ENCODE measurements around the gene DLX3. TPM values are rescaled to one million over a fixed set of nuclear protein-coding genes. Genes with fewer than 3 reads are reported as not detected.

The DLX3 gene
- total and polyA plus RNA-seq, 2 of the 8 experiments (the other 6 are each of a cell fraction or from before 2014, with no cell fraction given): 0.15 to 0.20 TPM

DNA sequence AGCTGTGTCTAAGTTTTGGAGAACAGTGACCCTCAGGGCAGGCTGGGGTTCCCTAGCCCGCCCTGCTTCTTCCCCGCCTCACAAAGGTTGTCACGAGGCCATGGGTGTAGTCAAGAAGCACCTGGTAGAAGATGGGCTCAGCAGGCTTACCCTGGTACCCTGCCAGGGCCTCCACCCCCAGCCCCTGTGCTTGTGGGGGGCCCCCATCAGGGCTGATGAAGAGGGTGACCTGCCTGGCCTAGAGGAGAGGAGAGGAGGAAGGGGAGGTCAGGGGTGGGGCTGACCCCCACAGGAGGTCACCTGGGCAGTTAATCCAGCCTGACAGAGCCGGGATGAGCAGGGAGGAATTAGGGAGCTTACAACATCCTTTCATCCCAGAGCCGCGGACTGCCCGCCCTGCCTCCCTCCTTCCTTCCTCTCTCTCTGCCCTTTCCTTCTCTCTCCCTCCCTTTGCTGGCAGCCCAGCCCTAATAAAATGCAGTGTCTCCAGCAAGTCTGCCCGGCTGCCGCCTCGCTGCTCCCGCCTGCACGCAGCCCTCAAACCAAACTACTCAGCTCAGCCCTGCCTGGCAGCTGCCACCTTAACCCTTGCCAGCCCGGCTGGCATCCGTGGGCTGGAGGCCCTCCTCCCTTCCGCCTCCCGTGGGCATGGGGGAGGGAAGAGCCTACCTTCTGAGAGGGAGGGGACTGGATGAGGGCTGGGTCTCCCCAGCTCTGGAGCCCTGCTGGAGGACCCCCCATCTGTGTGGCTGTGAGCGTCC is 7.2 kb downstream of the DLX3 start:
- no peak overlapping the region for H4K5ac ChIP-seq (ENCODE audit: insufficient read length, low read depth, low read length)
- no peaks in the 10 kb centered on the region for H3K79me1 ChIP-seq (ENCODE audit: low read depth, low read length)
- H4K8ac ChIP-seq (ENCODE audit: extremely low read depth, insufficient read depth, low read length): no peak overlapping the region
- H4K91ac ChIP-seq (replicated peaks; ENCODE audit: insufficient read length, low read length): no peak overlapping the region
- H3K4ac ChIP-seq (replicated peaks; ENCODE audit: insufficient read length, low read depth, low read length): no peak overlapping the region
- no peak overlapping the region for H3K56ac ChIP-seq (replicated peaks; ENCODE audit: insufficient read length, low read depth, low read length)
- peak overlapping the region in 1 of 2 experiments; percentile 39; a peak in 2 of 4 replicates for H3K4me2 ChIP-seq (ENCODE audit: insufficient read depth in 1 of 2, low read depth in 2 of 2, low read length in 2 of 2)
- H2AK5ac ChIP-seq (ENCODE audit: low read depth, low read length): 0 out of 2 replicates have a peak overlapping the region, but pooled peaks have one; percentile 45
- H2AFZ ChIP-seq (ENCODE audit: low read length): no peak overlapping the region
- 30% methylated on average over 15 of the region's 17 CpGs; no CpG with 5 or more reads in 1 of the 2 experiments for WGBS, 2 experiments (ENCODE audit: extremely low coverage in 1 of 2, insufficient coverage in 1 of 2, insufficient read length in 1 of 2, insufficient replicate concordance in 2 of 2, low coverage in 1 of 2, low lambda C conversion rate in 2 of 2, missing lambda C conversion rate in 1 of 2)
- H3K23ac ChIP-seq (ENCODE audit: insufficient read length): no peak overlapping the region
- H3K14ac ChIP-seq (ENCODE audit: insufficient read length): no peak overlapping the region
- H3K27ac ChIP-seq (ENCODE audit: low read depth, low read length): no peak overlapping the region
- no peak overlapping the region for H2BK120ac ChIP-seq (replicated peaks; ENCODE audit: low read depth, low read length)
- ChIA-PET POLR2A (ENCODE audit: partially characterized antibody) (interaction anchor here (0.7 to 1.9 kb wide), 7 partner anchors 10 to 225 kb away, joined by 3 to 4 read pairs (median 3); partner anchors contain the start of gene DLX4), CTCF (ENCODE audit: partially characterized antibody) (interaction anchor here (0.6 to 18.5 kb wide), 18 partner anchors 9 to 543 kb away, joined by 3 to 547 read pairs (median 4); partner anchors contain the start of genes DLX3 and TAC4)
- H4K20me1 ChIP-seq (replicated peaks in 1 of 2; ENCODE audit: control insufficient read depth in 1 of 2, insufficient read depth in 2 of 2, low read length in 2 of 2): peaks cover 0 to 3% of the 10 kb centered on the region in 2 experiments
- H3K9me3 ChIP-seq (ENCODE audit: insufficient read depth in 2 of 2, low read depth in 1 of 2, low read length in 1 of 2): no peaks in the 10 kb centered on the region
- no peak overlapping the region; the same call in 1 of the 2 replicates for H3K18ac ChIP-seq (ENCODE audit: extremely low read depth, low read length)
- peaks cover 1 to 17% (median 13%) of the 10 kb centered on the region in 4 experiments for H3K4me1 ChIP-seq (replicated peaks in 1 of 4; ENCODE audit: control insufficient read depth in 3 of 4, insufficient read depth in 4 of 4, low read length in 3 of 4)
- no peak overlapping the region for H2BK5ac ChIP-seq (ENCODE audit: low read depth, low read length)
- peak overlapping the region in 1 of 4 experiments; percentile 24; a peak in 1 of 8 replicates for H3K4me3 ChIP-seq (ENCODE audit: extremely low read depth in 1 of 4, insufficient read depth in 2 of 4, low read depth in 3 of 4, low read length in 4 of 4)
- no peak for FAIRE-seq
- no peaks in the 10 kb centered on the region for H3K36me3 ChIP-seq (ENCODE audit: control insufficient read depth in 2 of 4, insufficient read depth in 4 of 4, low read length in 3 of 4)
- peak in 1 of 2 experiments; percentile 51 for DNase-seq (ENCODE audit: low read depth in 1 of 2, low spot score in 2 of 2)
- H3K23me2 ChIP-seq (ENCODE audit: low read depth, low read length): peaks cover 2% of the 10 kb centered on the region; the same call in 1 of the 2 replicates
- H3K27me3 ChIP-seq (replicated peaks in 1 of 4; ENCODE audit: control insufficient read depth in 3 of 4, extremely low read depth in 1 of 4, insufficient read depth in 3 of 4, low read length in 3 of 4): peaks cover 31 to 71% (median 65%) of the 10 kb centered on the region in 4 experiments
- 0 out of 2 replicates have a peak overlapping the region, but pooled peaks have one; percentile 53 for H2BK15ac ChIP-seq (ENCODE audit: low read length)
- 0 out of 2 replicates have a peak overlapping the region, but pooled peaks have one; percentile 55 for H2BK12ac ChIP-seq (ENCODE audit: low read depth, low read length)
- H2BK20ac ChIP-seq (ENCODE audit: low read length): peak overlapping the region; percentile 43; the same call in 1 of the 2 replicates
- H3K9ac ChIP-seq (replicated peaks in 1 of 4; ENCODE audit: extremely low read depth in 1 of 4, low read depth in 3 of 4, low read length in 3 of 4): no peak overlapping the region
- no peaks in the 10 kb centered on the region for H3K79me2 ChIP-seq (ENCODE audit: control insufficient read depth in 1 of 2, insufficient read depth in 2 of 2, low read length in 2 of 2)
- TF ChIP-seq ZNF274 (IDR thresholded peaks at IDR 0.05; ENCODE audit: borderline replicate concordance, extremely low read depth, low read length) (no peak), JUND (IDR thresholded peaks at IDR 0.05; ENCODE audit: low read length) (no peak), CHD2 (IDR thresholded peaks at IDR 0.05; ENCODE audit: low read length) (no peak), EZH2 (IDR thresholded peaks at IDR 0.05; ENCODE audit: low read depth, low read length, severe bottlenecking) (peak; percentile 22)
